H1 (cell line): ENCODE data around the gene ATP6V1B1. TPM values are rescaled to one million over a fixed set of nuclear protein-coding genes. Genes with fewer than 3 reads are reported as not detected.

Experiments used
- CTCF ChIA-PET: fragments of 300-600 bp; sonication (Branson Sonifier 250); formaldehyde crosslinking; loops from one replicate; lab custom pipeline; 2021; ENCODE audit not compliant: partially characterized antibody; lab: Charles Lee
- POLR2A ChIA-PET: fragments of 300-600 bp; sonication (Branson Sonifier 250); formaldehyde crosslinking; loops from one replicate; lab custom pipeline; 2021; ENCODE audit warnings: inconsistent platforms; ENCODE audit not compliant: partially characterized antibody; lab: Charles Lee
- DNase-seq, 2 experiments: peaks; one replicate each; pipeline versions ENCODE4 v3.0.0 to v3.0.0-alpha.2; 2010 to 2022; ENCODE audit warnings: low spot score in 2 of 2, low read depth in 1 of 2, mixed read lengths in 1 of 2
- FAIRE-seq: peaks from 2 replicates; lab custom pipeline; 2011; peaks lifted over from hg19 to GRCh38; lab: Jason Lieb, UNC
- H2AFZ ChIP-seq: 2 replicates; pipeline ENCODE4 v1.8.1; 2012; ENCODE audit warnings: low read length, inconsistent platforms
- H2AK5ac ChIP-seq: 2 replicates; pipeline ENCODE4 v1.6.1; 2013; ENCODE audit warnings: low read depth, low read length
- H2BK120ac ChIP-seq: replicated peaks from 2 replicates; pipeline ENCODE3; 2013; ENCODE audit warnings: low read depth, low read length, inconsistent platforms
- H2BK12ac ChIP-seq: 2 replicates; pipeline ENCODE4 v1.6.1; 2013; ENCODE audit warnings: low read depth, low read length
- H2BK15ac ChIP-seq: 2 replicates; pipeline ENCODE4 v1.6.1; 2013; ENCODE audit warnings: low read length
- H2BK20ac ChIP-seq: 2 replicates; pipeline ENCODE4 v1.6.1; 2013; ENCODE audit warnings: low read length
- H2BK5ac ChIP-seq: 2 replicates; pipeline ENCODE4 v1.6.1; 2013; ENCODE audit warnings: low read depth, low read length
- H3K14ac ChIP-seq: 2 replicates; pipeline ENCODE4 v1.6.1; 2013; ENCODE audit warnings: inconsistent platforms; ENCODE audit not compliant: insufficient read length
- H3K18ac ChIP-seq: 2 replicates; pipeline ENCODE4 v1.6.1; 2013; ENCODE audit warnings: low read length; ENCODE audit errors: extremely low read depth
- H3K23ac ChIP-seq: 2 replicates; pipeline ENCODE4 v1.6.1; 2013; ENCODE audit warnings: inconsistent platforms; ENCODE audit not compliant: insufficient read length
- H3K23me2 ChIP-seq: 2 replicates; pipeline ENCODE4 v1.6.1; 2013; ENCODE audit warnings: low read depth, low read length
- H3K27ac ChIP-seq: 2 replicates; pipeline ENCODE4 v1.6.1; 2011; ENCODE audit warnings: low read depth, low read length, inconsistent platforms
- H3K27me3 ChIP-seq, 4 experiments: replicated peaks in 1 of 4; 1 replicate in 1 of 4; 2 replicates in 3 of 4; pipeline versions ENCODE4 v1.6.1 to v1.8.1; 2011 to 2013; ENCODE audit warnings: low read length in 3 of 4, mild to moderate bottlenecking in 3 of 4, inconsistent platforms in 2 of 4, mixed read lengths in 2 of 4, moderate library complexity in 1 of 4; ENCODE audit not compliant: control insufficient read depth in 3 of 4, insufficient read depth in 3 of 4; ENCODE audit errors: extremely low read depth in 1 of 4
- H3K36me3 ChIP-seq, 4 experiments: 2 replicates each; pipeline versions ENCODE4 v1.6.1 to v1.8.1; 2011 to 2013; ENCODE audit warnings: mild to moderate bottlenecking in 4 of 4, low read length in 3 of 4, moderate library complexity in 2 of 4, control low read depth in 1 of 4, inconsistent platforms in 1 of 4; ENCODE audit not compliant: insufficient read depth in 4 of 4, control insufficient read depth in 2 of 4
- H3K4ac ChIP-seq: replicated peaks from 2 replicates; pipeline ENCODE3; 2013; ENCODE audit warnings: low read length, low read depth, mixed read lengths, inconsistent platforms; ENCODE audit not compliant: insufficient read length
- H3K4me1 ChIP-seq, 4 experiments: replicated peaks in 1 of 4; 1 replicate in 1 of 4; 2 replicates in 3 of 4; pipeline versions ENCODE4 v1.6.1 to v1.8.1; 2011 to 2013; ENCODE audit warnings: low read length in 3 of 4, inconsistent platforms in 2 of 4, mixed read lengths in 1 of 4; ENCODE audit not compliant: insufficient read depth in 4 of 4, control insufficient read depth in 3 of 4
- H3K4me2 ChIP-seq, 2 experiments: 2 replicates each; pipeline versions ENCODE4 v1.6.1 to v1.8.1; 2011 to 2013; ENCODE audit warnings: low read depth in 2 of 2, low read length in 2 of 2, control low read depth in 1 of 2, inconsistent platforms in 1 of 2, mild to moderate bottlenecking in 1 of 2; ENCODE audit not compliant: insufficient read depth in 1 of 2
- H3K4me3 ChIP-seq, 4 experiments: fragments of 200-600, 300-600 bp in 1 of 4; sonication (generic), shearing (Covaris generic), sonication (Bioruptor Twin) in 1 of 4; 2 replicates each; pipeline versions ENCODE4 v1.5.1 to v1.8.1; 2011 to 2016; ENCODE audit warnings: low read length in 4 of 4, low read depth in 3 of 4, control low read depth in 2 of 4, inconsistent platforms in 2 of 4, mild to moderate bottlenecking in 2 of 4, mixed read lengths in 1 of 4, moderate library complexity in 1 of 4; ENCODE audit not compliant: insufficient read depth in 2 of 4; ENCODE audit errors: extremely low read depth in 1 of 4
- H3K56ac ChIP-seq: replicated peaks from 2 replicates; pipeline ENCODE3; 2013; ENCODE audit warnings: low read depth, mild to moderate bottlenecking, mixed read lengths, low read length, inconsistent platforms; ENCODE audit not compliant: insufficient read length
- H3K79me1 ChIP-seq: 2 replicates; pipeline ENCODE4 v1.6.1; 2013; ENCODE audit warnings: low read depth, low read length, control low read depth
- H3K79me2 ChIP-seq, 2 experiments: 2 replicates each; pipeline versions ENCODE4 v1.6.1 to v1.8.1; 2012 to 2013; ENCODE audit warnings: low read length in 2 of 2, mild to moderate bottlenecking in 2 of 2, inconsistent platforms in 1 of 2; ENCODE audit not compliant: insufficient read depth in 2 of 2, control insufficient read depth in 1 of 2
- H3K9ac ChIP-seq, 4 experiments: replicated peaks in 1 of 4; 1 replicate in 1 of 4; 2 replicates in 3 of 4; pipeline versions ENCODE4 v1.6.1 to v1.8.1; 2011 to 2013; ENCODE audit warnings: low read depth in 3 of 4, low read length in 3 of 4, control low read depth in 2 of 4, mild to moderate bottlenecking in 2 of 4, moderate library complexity in 2 of 4, inconsistent platforms in 1 of 4; ENCODE audit errors: extremely low read depth in 1 of 4
- H3K9me3 ChIP-seq, 2 experiments: 2 replicates each; pipeline versions ENCODE4 v1.6.1 to v1.8.1; 2012 to 2013; ENCODE audit warnings: mild to moderate bottlenecking in 2 of 2, moderate library complexity in 2 of 2, control low read depth in 1 of 2, inconsistent platforms in 1 of 2, low read depth in 1 of 2, low read length in 1 of 2, mixed read lengths in 1 of 2; ENCODE audit not compliant: insufficient read depth in 2 of 2
- H4K20me1 ChIP-seq, 2 experiments: replicated peaks in 1 of 2; 2 replicates each; pipeline versions ENCODE3 to v1.8.1; 2011 to 2013; ENCODE audit warnings: inconsistent platforms in 2 of 2, low read length in 2 of 2, mild to moderate bottlenecking in 1 of 2; ENCODE audit not compliant: insufficient read depth in 2 of 2, control insufficient read depth in 1 of 2
- H4K5ac ChIP-seq: 2 replicates; pipeline ENCODE4 v1.6.1; 2013; ENCODE audit warnings: low read length, low read depth, mixed read lengths, inconsistent platforms; ENCODE audit not compliant: insufficient read length
- H4K8ac ChIP-seq: 2 replicates; pipeline ENCODE4 v1.8.0; 2013; ENCODE audit warnings: mild to moderate bottlenecking, moderate library complexity, low read length, inconsistent platforms; ENCODE audit not compliant: insufficient read depth; ENCODE audit errors: extremely low read depth
- H4K91ac ChIP-seq: replicated peaks from 2 replicates; pipeline ENCODE3; 2013; ENCODE audit warnings: low read length, mixed read lengths, inconsistent platforms; ENCODE audit not compliant: insufficient read length
- ASH2L ChIP-seq: fragments of 200-600, 300-600 bp; sonication (generic); IDR thresholded peaks from one replicate; pipeline ENCODE4 v1.7.1; 2017; ENCODE audit warnings: low read length
- ATF2 ChIP-seq: IDR thresholded peaks from 2 replicates; pipeline ENCODE4 v1.6.1; 2012; ENCODE audit warnings: low read length, inconsistent platforms
- CTCF ChIP-seq, 3 experiments: IDR thresholded peaks; 1 replicate in 2 of 3; 2 replicates in 1 of 3; pipeline versions ENCODE4 v1.5.1 to v1.6.1; 2011; ENCODE audit warnings: low read length in 3 of 3, mild to moderate bottlenecking in 3 of 3, inconsistent platforms in 2 of 3, low read depth in 1 of 3, moderate library complexity in 1 of 3; ENCODE audit not compliant: insufficient read depth in 1 of 3; ENCODE audit errors: control extremely low read depth in 1 of 3
- PHF8 ChIP-seq: fragments of 200-600 bp; sonication (generic); conservative IDR thresholded peaks from 2 replicates; pipeline ENCODE4 v1.7.1; 2012; ENCODE audit warnings: low read depth, mild to moderate bottlenecking, inconsistent platforms, low read length, moderate library complexity
- RBBP5 ChIP-seq: IDR thresholded peaks from 2 replicates; pipeline ENCODE4 v1.7.1; 2012; ENCODE audit warnings: low read depth, mild to moderate bottlenecking, inconsistent platforms, low read length, moderate library complexity, borderline replicate concordance
- WGBS, 2 experiments: shearing (Covaris generic) in 1 of 2; methylation state at CpG; one replicate each; pipeline versions ENCODE4 v1.1.6 to v1.1.7; 2013 to 2015; ENCODE audit warnings: low lambda C conversion rate in 2 of 2, mixed read lengths in 2 of 2, inconsistent platforms in 1 of 2, low coverage in 1 of 2, missing lambda C conversion rate in 1 of 2; ENCODE audit not compliant: insufficient replicate concordance in 2 of 2, insufficient coverage in 1 of 2, insufficient read length in 1 of 2; ENCODE audit errors: extremely low coverage in 1 of 2, missing lambda C conversion rate in 1 of 2; 5-methylcytosine and 5-hydroxymethylcytosine counted together
- polyA plus RNA-seq, 7 experiments: library from polyadenylated mRNA; depleted of rRNA in 3 of 7; stranded (reverse) in 5 of 7; unstranded in 2 of 7; fragments of >200 nt in 5 of 7; fragments of 200-250 nt in 2 of 7; gene quantifications; 1 replicate in 5 of 7; 2 replicates in 1 of 7; 4 replicates in 1 of 7; pipeline versions ENCODE4 v1.2.1 to v1.2.3, GENCODE V29; 2011 to 2013; ENCODE audit warnings: missing spikeins in 2 of 7, mixed read lengths in 2 of 7
- total RNA-seq: library from RNA; stranded (reverse); fragmentation: NEBNext Ultra II Directional; extraction: Animal tissue kit (Norgen Biotek cat#: 25700); gene quantifications from 2 replicates; pipeline ENCODE4 v1.2.1, GENCODE V29; 2021

ATP6V1B1 gene
- total and polyA plus RNA-seq, 2 of the 8 experiments (the other 6 are each of a cell fraction or from before 2014, with no cell fraction given), result not detected

- ChIA-PET POLR2A (interaction anchor here (0.8 to 2.0 kb wide), 2 partner anchors 9 to 11 kb away, joined by 3 to 6 read pairs; no protein-coding TSS in a partner anchor), CTCF (interaction anchor here (0.7 to 1.8 kb wide), 6 partner anchors 10 to 189 kb away, joined by 3 to 16 read pairs (median 4); no protein-coding TSS in a partner anchor)
- no peak overlapping the region for H3K56ac ChIP-seq
These were observed 39.5 kb downstream of the ATP6V1B1 start for GRCh38 chr2:70975237-70975636.

More at GRCh38 chr2:70975237-70975636, 39.5 kb downstream of the ATP6V1B1 start:
- Histone ChIP-seq H2BK5ac (no peak overlapping the region), H3K14ac (no peak overlapping the region), H3K9me3 (no peaks in the 10 kb centered on the region), H3K79me2 (no peaks in the 10 kb centered on the region), H4K8ac (no peak overlapping the region), H4K91ac (no peak overlapping the region), H2BK20ac (peak overlapping the region; percentile 28; the same call in 1 of the 2 replicates), H3K4me3 (no peak overlapping the region), H2AK5ac (no peak overlapping the region), H3K4ac (no peak overlapping the region), H2BK12ac (no peak overlapping the region), H3K23ac (no peak overlapping the region), H4K20me1 (peaks cover 0 to 3% of the 10 kb centered on the region in 2 experiments), H4K5ac (no peak overlapping the region), H3K79me1 (no peaks in the 10 kb centered on the region), H2AFZ (no peak overlapping the region), H3K23me2 (peaks cover 5% of the 10 kb centered on the region; the same call in 1 of the 2 replicates), H3K36me3 (no peaks in the 10 kb centered on the region), H3K4me1 (peaks cover 0 to 14% (median 4%) of the 10 kb centered on the region in 4 experiments; a peak in 6 of 7 replicates), H2BK120ac (no peak overlapping the region), H3K9ac (no peak overlapping the region), H2BK15ac (no peak overlapping the region), H3K4me2 (no peak overlapping the region), H3K18ac (no peak overlapping the region), H3K27me3 (peaks cover 0 to 27% (median 9%) of the 10 kb centered on the region in 4 experiments; a peak in 5 of 7 replicates), H3K27ac (no peak overlapping the region)
- DNase-seq (no peak), FAIRE-seq (no peak)
- 80% methylated on average over 2 of the region's 2 CpGs; no CpG with 5 or more reads in 1 of the 2 experiments for WGBS, 2 experiments
- TF ChIP-seq ASH2L (no peak), PHF8 (no peak), RBBP5 (no peak), ATF2 (no peak), CTCF (IDR thresholded peaks at IDR 0.05; ENCODE audit: control extremely low read depth in 1 of 3, insufficient read depth in 1 of 3, low read depth in 1 of 3, low read length in 3 of 3) (no peak)
